GM06990 (cell line): Measurements from ENCODE around the gene MGAT5.

Experiments used
- DNase-seq: peaks from one replicate; pipeline ENCODE4 v3.0.0-alpha.2; 2011; ENCODE audit not compliant: insufficient read length; ENCODE audit errors: extremely low read depth
- H3K27me3 ChIP-seq: replicated peaks from 2 replicates; pipeline ENCODE4 v1.6.0; 2011; ENCODE audit warnings: low read length; ENCODE audit not compliant: control insufficient read depth, insufficient read depth
- H3K36me3 ChIP-seq: 2 replicates; pipeline ENCODE4 v1.5.1; 2011; ENCODE audit warnings: low read length; ENCODE audit not compliant: control insufficient read depth, insufficient read depth
- H3K4me3 ChIP-seq: replicated peaks from 2 replicates; pipeline ENCODE4 v1.5.1; 2011; ENCODE audit warnings: low read depth, mild to moderate bottlenecking, control low read depth, low read length
- TF ChIP-seq, protein P1 (sequence below): IDR thresholded peaks from 2 replicates; pipeline ENCODE4 v1.5.1; 2011; ENCODE audit warnings: low read length, control low read depth, mild to moderate bottlenecking, inconsistent platforms; ENCODE audit not compliant: insufficient read depth, poor library complexity, severe bottlenecking

MGAT5 gene

GRCh38 chr2:134425724-134426496 is 172.0 kb downstream of the MGAT5 start:
- Histone ChIP-seq H3K36me3 (peaks cover 27% of the 10 kb centered on the region), H3K27me3 (no peaks in the 10 kb centered on the region), H3K4me3 (no peak overlapping the region)
- DNase-seq = no peak
- TF ChIP-seq, protein P1, sequence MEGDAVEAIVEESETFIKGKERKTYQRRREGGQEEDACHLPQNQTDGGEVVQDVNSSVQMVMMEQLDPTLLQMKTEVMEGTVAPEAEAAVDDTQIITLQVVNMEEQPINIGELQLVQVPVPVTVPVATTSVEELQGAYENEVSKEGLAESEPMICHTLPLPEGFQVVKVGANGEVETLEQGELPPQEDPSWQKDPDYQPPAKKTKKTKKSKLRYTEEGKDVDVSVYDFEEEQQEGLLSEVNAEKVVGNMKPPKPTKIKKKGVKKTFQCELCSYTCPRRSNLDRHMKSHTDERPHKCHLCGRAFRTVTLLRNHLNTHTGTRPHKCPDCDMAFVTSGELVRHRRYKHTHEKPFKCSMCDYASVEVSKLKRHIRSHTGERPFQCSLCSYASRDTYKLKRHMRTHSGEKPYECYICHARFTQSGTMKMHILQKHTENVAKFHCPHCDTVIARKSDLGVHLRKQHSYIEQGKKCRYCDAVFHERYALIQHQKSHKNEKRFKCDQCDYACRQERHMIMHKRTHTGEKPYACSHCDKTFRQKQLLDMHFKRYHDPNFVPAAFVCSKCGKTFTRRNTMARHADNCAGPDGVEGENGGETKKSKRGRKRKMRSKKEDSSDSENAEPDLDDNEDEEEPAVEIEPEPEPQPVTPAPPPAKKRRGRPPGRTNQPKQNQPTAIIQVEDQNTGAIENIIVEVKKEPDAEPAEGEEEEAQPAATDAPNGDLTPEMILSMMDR = no peak

DNA sequence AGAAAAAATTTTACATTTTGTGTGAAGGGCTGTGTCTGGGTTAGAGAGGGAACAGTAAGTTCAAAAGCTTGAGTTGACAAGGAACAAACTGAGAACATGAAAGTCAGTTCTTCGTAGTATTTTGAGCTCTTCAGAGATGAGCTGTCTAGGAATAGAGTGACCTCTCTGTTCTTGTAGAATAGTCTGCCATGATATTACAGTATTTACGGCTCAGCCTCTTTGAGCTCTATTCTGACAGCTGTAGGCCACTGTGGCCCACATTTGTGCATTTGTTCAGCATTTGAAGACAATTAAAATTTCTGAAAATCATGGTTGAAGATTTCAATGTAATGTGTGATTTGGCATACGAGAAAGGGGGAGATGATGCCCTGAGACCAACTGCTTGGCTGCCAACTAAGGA is 172.8 kb downstream of the MGAT5 start:
- Histone ChIP-seq H3K4me3 (no peak overlapping the region), H3K27me3 (no peaks in the 10 kb centered on the region), H3K36me3 (peaks cover 31% of the 10 kb centered on the region)
- TF ChIP-seq, protein P1 = no peak
- DNase-seq = no peak

- Histone ChIP-seq H3K27me3 (no peaks in the 10 kb centered on the region), H3K4me3 (no peak overlapping the region), H3K36me3 (peaks cover 36% of the 10 kb centered on the region)
- no peak for DNase-seq
- TF ChIP-seq, protein P1 = no peak
These were observed 176.0 kb downstream of the MGAT5 start for GRCh38 chr2:134429886-134430285.

- TF ChIP-seq, protein P1 = no peak
- Histone ChIP-seq H3K27me3 (no peaks in the 10 kb centered on the region), H3K4me3 (no peak overlapping the region), H3K36me3 (peaks cover 42% of the 10 kb centered on the region)
- no peak for DNase-seq
These were observed 178.1 kb downstream of the MGAT5 start for GRCh38 chr2:134431838-134432434.

- peaks cover 42% of the 10 kb centered on the region for H3K36me3 ChIP-seq
These were observed 178.6 kb downstream of the MGAT5 start for GRCh38 chr2:134432435-134432883.

More at GRCh38 chr2:134432435-134432883, 178.6 kb downstream of the MGAT5 start:
- Histone ChIP-seq H3K4me3 (no peak overlapping the region), H3K27me3 (no peaks in the 10 kb centered on the region)
- no peak for DNase-seq
- TF ChIP-seq, protein P1 = no peak
